22Rv1 (cell line): ENCODE results near the gene NCKAP1.

ENCODE experiments used
- H3K27ac ChIP-seq: fragments of 450-650 bp; 2 replicates; pipeline ENCODE4 v1.5.1; 2017
- CTCF ChIP-seq: fragments of 450-650 bp; IDR thresholded peaks from 2 replicates; pipeline ENCODE4 v1.5.1; 2017; ENCODE audit warnings: mild to moderate bottlenecking
- ZFX ChIP-seq: fragments of 450-650 bp; IDR thresholded peaks from 2 replicates; pipeline ENCODE4 v1.6.1; 2017; ENCODE audit warnings: antibody characterized with exemption, borderline replicate concordance

Gene NCKAP1

GRCh38 chr2:182933629-182934028 lies 104.6 kb downstream of the NCKAP1 start:
- TF ChIP-seq ZFX (no peak), CTCF (no peak)
- no peak overlapping the region for H3K27ac ChIP-seq

GRCh38 chr2:182929972-182930371 lies 108.3 kb downstream of the NCKAP1 start:
- no peak for TF ChIP-seq ZFX
- no peak for TF ChIP-seq CTCF
- no peak overlapping the region for H3K27ac ChIP-seq

GRCh38 chr2:182924306-182924705 lies 114.0 kb downstream of the NCKAP1 start:
- no peak overlapping the region for H3K27ac ChIP-seq
- TF ChIP-seq ZFX (no peak), CTCF (no peak)

- TF ChIP-seq CTCF (no peak), ZFX (no peak)
- H3K27ac ChIP-seq, result no peak overlapping the region
Observed at GRCh38 chr2:182921234-182921633, 117.0 kb downstream of the NCKAP1 start.

- TF ChIP-seq CTCF, result no peak
- TF ChIP-seq ZFX, result no peak
- H3K27ac ChIP-seq, result no peak overlapping the region
Observed at GRCh38 chr2:182920631-182921056, 117.6 kb downstream of the NCKAP1 start.

DNA sequence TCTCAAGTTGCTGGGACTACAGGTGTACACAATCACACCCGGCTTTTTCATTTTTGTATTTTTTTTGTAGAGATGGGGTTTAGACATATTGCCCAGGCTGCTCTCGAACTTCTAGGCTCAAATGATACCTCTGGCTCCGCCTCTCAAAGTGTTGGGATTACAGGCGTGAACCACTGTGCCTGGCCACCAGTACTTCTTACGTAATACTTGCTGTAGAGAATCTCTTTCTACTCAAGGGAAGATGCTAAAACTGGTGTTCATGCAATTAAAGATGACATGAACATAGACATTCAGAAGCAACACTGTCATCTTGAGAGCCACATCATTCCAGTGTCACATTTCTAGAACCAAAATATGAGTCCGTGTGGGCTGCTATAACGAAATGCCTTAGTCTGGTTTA lies 118.2 kb downstream of the NCKAP1 start:
- TF ChIP-seq ZFX (no peak), CTCF (no peak)
- H3K27ac ChIP-seq, result no peak overlapping the region

DNA sequence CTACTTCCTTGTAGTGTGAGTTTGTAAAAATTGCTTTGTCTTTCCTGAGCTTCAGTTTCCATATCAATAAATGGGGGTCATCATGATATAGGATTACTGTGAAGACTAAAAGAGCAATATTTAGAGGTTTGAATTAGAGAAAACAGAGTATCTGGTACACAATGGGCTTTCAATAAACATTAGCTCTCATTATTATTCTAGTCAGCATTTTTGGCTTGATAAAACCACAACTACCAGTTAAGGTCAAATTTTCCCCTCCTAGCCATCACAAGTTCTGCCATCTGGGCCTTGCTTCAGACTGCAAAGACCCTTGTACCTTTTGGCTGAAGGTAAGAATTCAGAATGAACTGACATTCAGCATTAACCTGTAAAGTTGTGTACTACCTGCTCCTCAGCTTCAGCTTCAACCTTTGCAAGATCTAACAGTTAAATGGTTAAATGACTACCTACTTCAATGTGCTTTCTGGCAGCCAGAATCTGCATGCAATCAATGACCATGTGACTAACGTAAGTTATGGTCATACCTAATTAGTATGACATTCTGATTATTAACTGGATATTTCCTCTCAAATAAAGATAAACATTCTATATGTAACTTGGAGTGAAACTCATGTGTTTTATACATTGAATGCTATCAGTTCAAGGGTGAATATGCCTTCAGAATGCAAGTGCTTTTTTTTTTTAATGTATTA lies 119.2 kb downstream of the NCKAP1 start:
- no peak overlapping the region for H3K27ac ChIP-seq
- TF ChIP-seq CTCF, result no peak
- TF ChIP-seq ZFX, result no peak
